SIG-M5 treated with dmso at 0.1 percent for 504 hours (cell line): ENCODE results near the gene DOC2A.

Experiments
- DNase-seq: peaks from one replicate; lab custom pipeline; 2025; ENCODE audit not compliant: unreplicated experiment; lab: John Stamatoyannopoulos, UW

The DOC2A gene

DNA sequence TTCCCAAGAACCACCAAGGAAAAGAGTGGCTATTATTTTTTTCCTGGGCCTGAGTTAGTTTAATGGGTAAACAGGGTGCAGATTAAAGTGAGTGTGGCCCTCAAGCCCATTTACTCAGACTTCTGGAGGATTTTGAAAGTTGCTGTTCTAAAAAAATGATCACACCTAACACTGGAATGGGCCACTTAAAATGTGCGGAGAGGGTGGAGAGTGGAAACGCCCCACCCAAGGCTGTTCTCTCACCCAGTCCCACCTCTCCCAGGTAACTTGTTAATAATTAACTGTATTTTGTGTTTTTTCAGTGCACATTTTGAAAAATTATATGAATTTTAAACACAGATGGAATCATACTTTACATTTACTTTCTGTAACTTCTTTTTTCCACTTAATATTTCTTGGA lies 20.8 kb downstream of the DOC2A start:
- no peak for DNase-seq

DNA sequence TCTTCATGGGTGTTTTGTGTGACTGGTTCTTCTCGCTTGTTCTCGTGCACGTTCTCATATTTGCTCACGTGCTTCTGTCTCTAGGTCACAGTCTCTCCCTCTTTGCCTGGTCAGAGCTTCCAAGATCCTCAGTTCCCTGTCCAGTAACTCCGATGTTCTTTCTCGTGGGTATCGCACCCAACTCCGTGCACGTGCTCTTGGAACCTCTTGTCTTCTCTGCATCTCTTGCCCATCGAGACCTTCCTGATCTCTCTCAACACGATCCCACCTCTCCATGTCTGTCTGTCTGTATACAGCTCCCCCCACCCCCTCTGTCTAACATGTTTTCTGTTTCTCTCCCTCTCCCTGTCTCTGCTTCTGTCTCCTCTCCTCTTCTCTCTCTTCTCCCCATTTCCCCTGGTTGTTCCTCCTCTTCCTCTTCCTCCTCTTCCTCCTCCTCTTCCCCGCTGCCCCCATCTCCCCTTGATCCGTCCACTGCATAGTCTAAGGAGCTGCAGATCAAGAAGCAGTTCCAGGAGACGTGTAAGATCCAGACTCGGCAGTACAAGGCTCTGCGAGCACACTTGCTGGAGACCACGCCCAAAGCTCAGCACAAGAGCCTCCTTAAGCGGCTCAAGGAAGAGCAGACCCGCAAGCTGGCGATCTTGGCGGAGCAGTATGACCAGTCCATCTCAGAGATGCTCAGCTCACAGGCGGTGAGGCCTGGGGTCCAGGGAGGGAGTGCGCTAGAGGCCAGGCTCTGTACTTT lies 21.5 kb downstream of the DOC2A start:
- DNase-seq: no peak

- no peak for DNase-seq
Observed at GRCh38 chr16:29988346-29989075, 22.3 kb downstream of the DOC2A start.

DNA sequence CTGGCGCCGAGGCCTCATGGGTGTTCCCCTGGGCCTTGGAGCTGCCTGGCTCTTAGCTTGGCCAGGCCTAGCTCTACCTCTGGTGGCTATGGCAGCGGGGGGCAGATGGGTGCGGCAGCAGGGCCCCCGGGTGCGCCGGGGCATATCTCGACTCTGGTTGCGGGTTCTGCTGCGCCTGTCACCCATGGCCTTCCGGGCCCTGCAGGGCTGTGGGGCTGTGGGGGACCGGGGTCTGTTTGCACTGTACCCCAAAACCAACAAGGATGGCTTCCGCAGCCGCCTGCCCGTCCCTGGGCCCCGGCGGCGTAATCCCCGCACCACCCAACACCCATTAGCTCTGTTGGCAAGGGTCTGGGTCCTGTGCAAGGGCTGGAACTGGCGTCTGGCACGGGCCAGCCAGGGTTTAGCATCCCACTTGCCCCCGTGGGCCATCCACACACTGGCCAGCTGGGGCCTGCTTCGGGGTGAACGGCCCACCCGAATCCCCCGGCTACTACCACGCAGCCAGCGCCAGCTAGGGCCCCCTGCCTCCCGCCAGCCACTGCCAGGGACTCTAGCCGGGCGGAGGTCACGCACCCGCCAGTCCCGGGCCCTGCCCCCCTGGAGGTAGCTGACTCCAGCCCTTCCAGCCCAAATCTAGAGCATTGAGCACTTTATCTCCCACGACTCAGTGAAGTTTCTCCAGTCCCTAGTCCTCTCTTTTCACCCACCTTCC lies 23.3 kb downstream of the DOC2A start:
- DNase-seq: no peak

GRCh38 chr16:29986931-29987330 lies 23.9 kb downstream of the DOC2A start:
- no peak for DNase-seq

DNA sequence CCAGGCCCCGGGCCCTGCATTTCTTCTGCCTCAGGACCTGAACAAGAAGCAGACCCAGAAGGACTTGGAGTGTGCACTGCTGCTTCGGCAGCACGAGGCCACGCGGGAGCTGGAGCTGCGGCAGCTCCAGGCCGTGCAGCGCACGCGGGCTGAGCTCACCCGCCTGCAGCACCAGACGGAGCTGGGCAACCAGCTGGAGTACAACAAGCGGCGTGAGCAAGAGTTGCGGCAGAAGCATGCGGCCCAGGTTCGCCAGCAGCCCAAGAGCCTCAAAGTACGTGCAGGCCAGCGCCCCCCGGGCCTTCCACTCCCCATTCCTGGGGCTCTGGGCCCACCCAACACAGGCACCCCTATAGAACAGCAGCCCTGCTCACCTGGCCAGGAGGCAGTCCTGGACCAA lies 24.6 kb downstream of the DOC2A start:
- no peak for DNase-seq

GRCh38 chr16:29985271-29985811 lies 25.5 kb downstream of the DOC2A start:
- no peak for DNase-seq

GRCh38 chr16:29984764-29985147 lies 26.1 kb downstream of the DOC2A start:
- no peak for DNase-seq

- DNase-seq: no peak
Observed at GRCh38 chr16:29984137-29984763, 26.6 kb downstream of the DOC2A start.

DNA sequence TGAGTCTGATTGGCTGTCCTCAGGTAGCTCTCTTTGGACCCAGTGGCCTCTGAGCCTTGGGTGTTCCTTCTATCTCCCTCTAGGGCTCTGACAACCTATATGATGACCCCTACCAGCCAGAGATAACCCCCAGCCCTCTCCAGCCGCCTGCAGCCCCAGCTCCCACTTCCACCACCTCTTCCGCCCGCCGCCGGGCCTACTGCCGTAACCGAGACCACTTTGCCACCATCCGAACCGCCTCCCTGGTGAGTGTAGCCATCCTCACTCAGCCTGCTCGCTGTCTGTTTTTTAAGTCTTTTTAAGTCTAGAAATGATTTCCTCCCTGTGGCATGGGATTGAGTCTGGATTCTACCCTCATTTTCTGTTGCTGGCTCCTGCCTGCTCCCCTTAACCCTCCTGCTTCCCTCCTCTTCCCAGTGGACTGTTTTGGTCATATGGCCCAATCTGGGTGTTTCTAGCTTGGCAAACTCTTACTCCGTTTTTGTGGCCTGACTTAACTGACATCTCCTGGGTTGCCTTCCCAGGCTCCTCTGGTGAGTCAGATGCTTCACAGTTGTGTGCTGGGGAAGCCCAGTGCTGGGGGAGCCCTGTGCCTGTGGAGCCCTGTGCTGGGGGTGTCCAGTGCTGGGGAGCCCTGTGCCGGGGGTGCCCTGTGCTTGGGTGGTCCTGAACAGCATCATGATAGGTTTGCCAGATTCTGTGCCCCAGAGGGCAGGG lies 27.2 kb downstream of the DOC2A start:
- no peak for DNase-seq

DNA sequence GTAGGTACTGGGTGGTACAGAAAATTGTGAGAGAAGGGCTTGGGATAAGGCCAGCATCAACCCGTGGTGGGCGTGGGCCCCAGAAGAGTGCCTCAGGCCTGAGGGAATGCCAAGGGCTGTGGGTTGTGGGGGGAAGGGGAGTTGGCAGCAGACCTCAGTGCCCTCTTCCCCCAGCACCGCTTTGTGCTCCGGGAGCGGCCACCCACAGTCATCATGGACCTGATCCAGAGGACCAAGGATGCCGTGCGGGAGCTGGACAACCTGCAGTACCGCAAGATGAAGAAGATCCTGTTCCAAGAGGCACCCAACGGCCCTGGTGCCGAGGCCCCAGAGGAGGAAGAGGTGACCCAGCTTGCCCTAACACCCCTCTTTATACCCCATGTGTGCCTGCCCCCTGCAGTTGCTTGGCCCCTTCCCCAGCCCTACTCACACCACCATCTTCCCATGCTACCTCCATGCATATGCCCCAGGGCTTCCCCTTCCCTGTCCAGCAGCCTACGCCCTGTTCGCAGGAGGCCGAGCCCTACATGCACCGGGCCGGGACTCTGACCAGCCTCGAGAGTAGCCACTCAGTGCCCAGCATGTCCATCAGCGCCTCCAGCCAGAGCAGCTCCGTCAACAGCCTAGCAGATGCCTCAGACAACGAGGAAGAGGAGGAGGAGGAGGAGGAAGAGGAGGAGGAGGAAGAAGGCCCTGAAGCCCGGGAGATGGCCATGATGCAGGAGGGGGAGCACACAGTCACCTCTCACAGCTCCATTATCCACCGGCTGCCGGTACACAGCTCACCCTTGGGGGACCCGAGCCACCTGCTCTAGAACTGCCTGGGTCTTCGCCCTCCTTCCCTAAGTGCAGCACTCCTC lies 28.0 kb downstream of the DOC2A start:
- DNase-seq: no peak

- DNase-seq: no peak
Observed at GRCh38 chr16:29978564-29979270, 32.1 kb downstream of the DOC2A start.

GRCh38 chr16:29978081-29978480 lies 32.7 kb downstream of the DOC2A start:
- DNase-seq: no peak

- DNase-seq: no peak
Observed at GRCh38 chr16:29977063-29977825, 33.6 kb downstream of the DOC2A start.

- no peak for DNase-seq
Observed at GRCh38 chr16:29975811-29976511, 34.9 kb downstream of the DOC2A start.

GRCh38 chr16:29975134-29975538 lies 35.7 kb downstream of the DOC2A start:
- DNase-seq: no peak

- peak; percentile 10 for DNase-seq
Observed at GRCh38 chr16:29974291-29975133, 36.3 kb downstream of the DOC2A start.
